ENCODE results near the gene RGMA.

Gene RGMA

DNA sequence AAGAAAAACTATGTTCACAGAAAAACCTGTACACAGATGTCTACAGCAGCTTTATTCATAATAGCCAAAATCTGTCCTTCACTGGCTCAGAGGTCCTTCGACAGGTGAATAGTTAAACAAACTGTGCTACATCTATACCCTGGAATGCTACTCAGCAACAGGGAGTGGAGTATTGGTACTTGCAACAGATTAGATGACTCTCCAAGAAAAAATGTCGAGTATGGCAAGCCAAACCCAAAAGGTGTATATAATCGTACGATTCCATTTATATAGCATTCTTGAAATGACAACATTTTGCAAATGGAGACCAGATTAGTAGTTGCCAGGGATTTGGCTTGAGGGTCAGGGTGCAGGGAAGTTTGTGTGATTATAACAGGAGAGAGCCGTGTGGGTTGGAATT, 22.4 kb upstream of the RGMA start:
- no peak overlapping the region for H3K4me3 ChIP-seq (ENCODE audit: low read length)
- TF ChIP-seq, protein P1, sequence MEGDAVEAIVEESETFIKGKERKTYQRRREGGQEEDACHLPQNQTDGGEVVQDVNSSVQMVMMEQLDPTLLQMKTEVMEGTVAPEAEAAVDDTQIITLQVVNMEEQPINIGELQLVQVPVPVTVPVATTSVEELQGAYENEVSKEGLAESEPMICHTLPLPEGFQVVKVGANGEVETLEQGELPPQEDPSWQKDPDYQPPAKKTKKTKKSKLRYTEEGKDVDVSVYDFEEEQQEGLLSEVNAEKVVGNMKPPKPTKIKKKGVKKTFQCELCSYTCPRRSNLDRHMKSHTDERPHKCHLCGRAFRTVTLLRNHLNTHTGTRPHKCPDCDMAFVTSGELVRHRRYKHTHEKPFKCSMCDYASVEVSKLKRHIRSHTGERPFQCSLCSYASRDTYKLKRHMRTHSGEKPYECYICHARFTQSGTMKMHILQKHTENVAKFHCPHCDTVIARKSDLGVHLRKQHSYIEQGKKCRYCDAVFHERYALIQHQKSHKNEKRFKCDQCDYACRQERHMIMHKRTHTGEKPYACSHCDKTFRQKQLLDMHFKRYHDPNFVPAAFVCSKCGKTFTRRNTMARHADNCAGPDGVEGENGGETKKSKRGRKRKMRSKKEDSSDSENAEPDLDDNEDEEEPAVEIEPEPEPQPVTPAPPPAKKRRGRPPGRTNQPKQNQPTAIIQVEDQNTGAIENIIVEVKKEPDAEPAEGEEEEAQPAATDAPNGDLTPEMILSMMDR (conservative IDR thresholded peaks at IDR 0.05; ENCODE audit: low read length), result no peak
- DNase-seq (ENCODE audit: low read depth), result no peak

DNA sequence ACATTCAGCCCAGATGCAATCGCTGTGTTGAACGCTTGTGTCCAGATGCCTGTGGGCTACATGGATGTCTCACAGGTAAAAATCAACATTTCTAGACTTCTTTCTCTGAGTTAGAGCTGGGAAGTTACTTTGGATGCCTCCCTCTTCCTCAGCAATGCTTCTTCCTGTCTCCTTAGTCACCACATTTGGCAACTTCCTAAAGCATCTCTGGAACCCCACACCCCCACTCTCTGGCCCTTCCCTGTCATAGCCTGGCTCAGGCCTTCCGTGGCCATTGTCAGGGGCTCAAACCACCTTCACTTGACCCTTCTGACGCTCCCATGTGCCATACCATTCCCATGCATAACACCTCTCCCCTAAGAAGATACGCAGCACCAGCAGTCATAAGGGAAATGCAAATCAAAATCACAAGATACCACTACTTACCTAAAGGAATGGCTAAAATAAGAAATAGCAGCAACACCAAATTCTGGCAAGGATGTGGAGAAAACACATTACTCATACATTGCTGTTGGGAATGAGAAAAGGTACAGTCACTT, 21.6 kb upstream of the RGMA start:
- no peak for DNase-seq (ENCODE audit: low read depth)
- TF ChIP-seq, protein P1 (conservative IDR thresholded peaks at IDR 0.05; ENCODE audit: low read length), result no peak
- no peak overlapping the region for H3K4me3 ChIP-seq (ENCODE audit: low read length)

DNA sequence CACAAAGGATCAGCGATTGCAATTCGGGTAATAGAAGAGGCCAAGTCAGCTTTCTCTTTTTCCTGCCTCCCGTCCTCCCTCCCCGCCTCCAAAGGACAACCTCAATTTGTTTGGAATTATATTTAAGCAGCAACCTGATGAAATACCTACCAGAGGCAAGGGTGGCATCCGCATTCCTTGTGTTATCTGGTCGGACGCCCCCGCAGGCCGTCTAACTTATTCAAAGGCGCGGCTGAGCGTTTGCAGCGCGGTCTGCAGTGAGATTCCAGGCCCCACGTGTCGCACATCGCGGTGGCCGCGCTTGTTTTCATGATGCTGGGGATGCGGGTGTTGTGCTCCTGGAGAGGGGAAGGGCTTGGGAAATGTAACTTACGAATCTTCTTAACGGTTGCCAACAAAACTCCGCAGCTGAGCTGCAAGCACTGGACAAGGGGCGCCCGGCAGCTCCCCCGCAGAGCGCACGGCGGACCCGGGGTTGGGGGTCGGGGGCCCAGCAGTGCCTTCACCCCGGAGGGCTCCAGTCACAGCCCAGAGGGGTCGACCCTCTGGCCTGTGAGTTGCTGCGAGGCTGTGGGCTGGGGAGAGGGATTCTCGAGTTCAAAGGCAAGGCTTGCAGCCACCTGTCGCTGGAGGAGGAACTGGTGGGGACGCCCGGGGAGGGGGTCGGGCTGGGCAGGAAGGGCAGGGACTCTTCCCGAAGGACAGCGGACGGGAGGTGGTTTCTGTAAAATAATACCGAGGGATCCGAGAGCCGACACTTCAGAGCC, 20.5 kb upstream of the RGMA start:
- no peak for DNase-seq (ENCODE audit: low read depth)
- TF ChIP-seq, protein P1 (conservative IDR thresholded peaks at IDR 0.05; ENCODE audit: low read length), result no peak
- H3K4me3 ChIP-seq (ENCODE audit: low read length), result no peak overlapping the region

DNA sequence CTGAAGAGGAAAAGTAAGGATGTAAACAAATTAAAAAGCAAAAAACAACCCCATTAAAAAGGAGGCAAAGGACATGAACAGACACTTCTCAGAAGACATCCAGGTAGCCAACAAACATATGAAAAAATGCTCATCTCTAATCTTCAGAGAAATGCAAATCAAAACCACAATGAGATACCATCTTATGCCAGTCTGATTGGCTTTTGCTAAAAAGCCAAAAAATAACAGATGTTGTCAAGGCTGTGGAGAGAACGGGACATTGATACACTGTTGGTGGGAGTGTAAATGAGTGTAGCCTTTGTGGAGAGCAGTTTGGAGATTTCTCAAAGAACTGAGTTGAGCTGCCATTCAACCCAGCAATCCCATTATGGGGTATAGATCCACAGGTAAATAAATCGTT, 18.6 kb upstream of the RGMA start:
- TF ChIP-seq, protein P1 (conservative IDR thresholded peaks at IDR 0.05; ENCODE audit: low read length), result no peak
- H3K4me3 ChIP-seq (ENCODE audit: low read length), result no peak overlapping the region
- no peak for DNase-seq (ENCODE audit: low read depth)

DNA sequence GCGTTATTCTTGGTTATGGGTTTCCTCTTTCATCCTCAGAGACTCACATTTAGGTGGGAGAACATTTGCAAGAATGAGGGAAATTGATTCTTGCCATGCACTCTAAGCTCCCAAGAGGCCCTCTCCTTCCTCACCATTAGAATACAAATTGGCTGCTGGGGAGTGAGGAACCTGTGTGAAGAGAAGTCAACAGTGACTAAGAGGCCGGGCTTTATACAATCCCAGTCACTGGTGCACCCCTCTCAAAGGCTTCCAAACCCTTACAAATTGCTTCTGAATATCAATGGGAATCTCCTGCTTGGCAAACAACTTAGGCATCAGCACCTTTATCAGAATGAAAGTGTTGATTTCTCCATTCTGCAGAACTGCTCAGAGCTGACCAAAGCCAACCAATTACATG, 16.5 kb upstream of the RGMA start:
- DNase-seq (ENCODE audit: low read depth), result no peak
- TF ChIP-seq, protein P1 (conservative IDR thresholded peaks at IDR 0.05; ENCODE audit: low read length), result no peak
- no peak overlapping the region for H3K4me3 ChIP-seq (ENCODE audit: low read length)

DNA sequence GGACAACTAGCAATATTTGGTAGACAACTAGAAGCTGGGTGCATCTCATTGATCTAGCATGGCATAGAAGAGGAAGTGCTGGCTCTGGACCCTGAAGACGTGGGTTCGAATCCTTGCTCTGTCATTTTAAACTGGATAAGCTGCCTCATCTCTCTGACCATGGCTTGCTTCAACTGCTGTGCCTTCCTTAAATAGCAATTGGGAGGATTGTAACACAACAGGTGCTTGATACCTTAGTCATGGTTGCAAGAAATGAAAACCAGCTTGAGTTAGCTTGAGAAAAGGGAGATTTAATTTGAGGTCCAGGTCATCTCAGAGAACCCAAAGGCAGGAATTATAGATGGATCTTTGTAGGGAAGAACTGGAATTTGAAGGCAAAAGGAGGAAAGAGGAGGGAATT, 14.8 kb upstream of the RGMA start:
- no peak overlapping the region for H3K4me3 ChIP-seq (ENCODE audit: low read length)
- TF ChIP-seq, protein P1 (conservative IDR thresholded peaks at IDR 0.05; ENCODE audit: low read length), result no peak
- no peak for DNase-seq (ENCODE audit: low read depth)

DNA sequence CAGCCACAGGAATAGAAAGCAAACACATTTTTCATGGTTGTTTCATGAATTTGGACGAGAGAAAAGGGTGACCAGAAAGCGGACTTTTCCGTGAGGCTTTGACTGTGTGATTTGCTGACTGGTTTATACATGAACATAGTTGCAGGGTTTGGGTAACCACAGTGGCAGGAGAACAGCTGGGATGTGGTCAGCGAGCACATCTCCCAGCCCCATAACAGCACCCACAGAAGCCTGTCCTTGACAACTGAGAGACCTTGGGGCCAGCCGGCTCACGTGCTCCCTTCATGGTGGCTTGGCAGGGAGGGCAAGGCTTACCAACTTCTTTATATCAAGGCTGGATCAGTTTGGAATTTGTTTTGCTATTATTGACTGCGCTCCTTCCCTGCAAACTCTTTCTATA, 13.2 kb upstream of the RGMA start:
- no peak for DNase-seq (ENCODE audit: low read depth)
- no peak overlapping the region for H3K4me3 ChIP-seq (ENCODE audit: low read length)
- TF ChIP-seq, protein P1 (conservative IDR thresholded peaks at IDR 0.05; ENCODE audit: low read length), result no peak

Data from AG10803 (cell line).